GM12878 (cell line): Measurements from ENCODE around the gene MYL12A. TPM values are rescaled to one million over a fixed set of nuclear protein-coding genes. Genes with fewer than 3 reads are reported as not detected.

Source experiments
- ATAC-seq: fragments of 200-7000 bp; cut with Tn5 transposase; 3 replicates; pipeline ENCODE4 v1.9.1; 2020; ENCODE audit warnings: mild to moderate bottlenecking, moderate library complexity
- BruUV-seq: library from RNA; stranded (reverse); fragments of 400-500 nt; replicated peaks from 2 replicates; lab custom pipeline; 2021; lab: Mats Ljungman, UMichigan
- CTCF ChIA-PET: fragments of 300-600 bp; sonication (Branson Sonifier 250); formaldehyde crosslinking; extraction: SDS; loops from one replicate; lab custom pipeline; 2021; ENCODE audit warnings: inconsistent platforms; lab: Yijun Ruan, JAX
- POLR2A ChIA-PET: fragments of 350-600 bp; formaldehyde crosslinking; extraction: SDS; loops from one replicate; lab custom pipeline; 2021; ENCODE audit warnings: inconsistent platforms; lab: Charles Lee
- RAD21 ChIA-PET: fragments of 300-600 bp; sonication (Branson Sonifier 250); formaldehyde crosslinking; loops from one replicate; lab custom pipeline; 2023; ENCODE audit warnings: antibody characterized with exemption; ENCODE audit not compliant: unreplicated experiment; lab: Charles Lee
- SMC1A ChIA-PET: fragments of 300-600 bp; sonication (Branson Sonifier 250); formaldehyde crosslinking; loops from one replicate; lab custom pipeline; 2023; ENCODE audit not compliant: unreplicated experiment, uncharacterized antibody; lab: Charles Lee
- DNase-seq: peaks from one replicate; pipeline ENCODE4 v3.0.0-alpha.2; 2011; ENCODE audit warnings: low read depth, low spot score
- FAIRE-seq: peaks from 3 replicates; lab custom pipeline; 2011; peaks lifted over from hg19 to GRCh38; lab: Jason Lieb, UNC
- H2AFZ ChIP-seq: 2 replicates; pipeline ENCODE4 v1.6.0; 2011; ENCODE audit warnings: low read depth, low read length, control low read depth; ENCODE audit not compliant: control insufficient read depth
- H3K27ac ChIP-seq: 2 replicates; pipeline ENCODE4 v1.5.1; 2011; ENCODE audit warnings: control low read depth; ENCODE audit not compliant: control insufficient read depth, insufficient read depth
- H3K27me3 ChIP-seq, 2 experiments: replicated peaks in 1 of 2; 2 replicates each; pipeline versions ENCODE4 v1.6.0 to v1.6.1; 2011; ENCODE audit warnings: low read length in 1 of 2; ENCODE audit not compliant: control insufficient read depth in 2 of 2, insufficient read depth in 2 of 2
- H3K36me3 ChIP-seq, 2 experiments: 2 replicates each; pipeline ENCODE4 v1.5.1; 2011; ENCODE audit warnings: low read length in 1 of 2; ENCODE audit not compliant: control insufficient read depth in 2 of 2, insufficient read depth in 2 of 2
- H3K4me1 ChIP-seq: 2 replicates; pipeline ENCODE4 v1.6.1; 2011; ENCODE audit warnings: mild to moderate bottlenecking, low read length, moderate library complexity, mixed read lengths; ENCODE audit not compliant: control insufficient read depth, insufficient read depth
- H3K4me2 ChIP-seq: 2 replicates; pipeline ENCODE4 v1.6.0; 2011; ENCODE audit warnings: control low read depth; ENCODE audit not compliant: control insufficient read depth, insufficient read depth
- H3K4me3 ChIP-seq: fragments of 200-600 bp; sonication (generic); 2 replicates; pipeline ENCODE4 v1.5.1; 2016
- H3K79me2 ChIP-seq: 2 replicates; pipeline ENCODE4 v1.6.0; 2011; ENCODE audit warnings: low read length; ENCODE audit not compliant: control insufficient read depth, insufficient read depth
- H3K9ac ChIP-seq: 2 replicates; pipeline ENCODE4 v1.8.0; 2011; ENCODE audit warnings: low read length, control low read depth, mixed read lengths; ENCODE audit not compliant: control insufficient read depth, insufficient read depth
- H3K9me3 ChIP-seq: replicated peaks from 3 replicates; pipeline ENCODE4 v1.5.1; 2011; ENCODE audit warnings: mild to moderate bottlenecking, low read length; ENCODE audit not compliant: control insufficient read depth, insufficient read depth
- H4K20me1 ChIP-seq: 2 replicates; pipeline ENCODE4 v1.6.0; 2011; ENCODE audit not compliant: control insufficient read depth, insufficient read depth
- BMI1 ChIP-seq: fragments of 450-650 bp; IDR thresholded peaks from 2 replicates; pipeline ENCODE4 v1.6.1; 2016; ENCODE audit warnings: mild to moderate bottlenecking, moderate library complexity, borderline replicate concordance
- CHD2 ChIP-seq: IDR thresholded peaks from 2 replicates; pipeline ENCODE4 v1.6.1; 2011; ENCODE audit warnings: low read depth, low read length, improper control_type of control experiment, borderline replicate concordance
- CTCF ChIP-seq, 3 experiments: IDR thresholded peaks in 2 of 3; conservative IDR thresholded peaks in 1 of 3; 2 replicates each; pipeline ENCODE4 v1.5.1; 2011; ENCODE audit warnings: low read depth in 3 of 3, low read length in 3 of 3, mild to moderate bottlenecking in 3 of 3, control low read depth in 2 of 3, moderate library complexity in 2 of 3, inconsistent platforms in 1 of 3, mixed read lengths in 1 of 3; ENCODE audit not compliant: control insufficient read depth in 2 of 3, insufficient read depth in 1 of 3; ENCODE audit errors: extremely low read depth in 1 of 3
- DPF2 ChIP-seq: fragments of 450-650 bp; IDR thresholded peaks from 2 replicates; pipeline ENCODE4 v1.6.1; 2017; ENCODE audit warnings: mild to moderate bottlenecking
- FOS ChIP-seq: IDR thresholded peaks from 3 replicates; pipeline ENCODE4 v1.6.1; 2011; ENCODE audit warnings: borderline replicate concordance; ENCODE audit not compliant: insufficient read length; ENCODE audit errors: extremely low read depth
- HCFC1 ChIP-seq: fragments of 150-350 bp; IDR thresholded peaks from 2 replicates; pipeline ENCODE4 v1.6.1; 2014; ENCODE audit warnings: low read length
- JUND ChIP-seq: IDR thresholded peaks from 2 replicates; pipeline ENCODE4 v1.6.1; 2012; ENCODE audit warnings: low read depth, mild to moderate bottlenecking, low read length, improper control_type of control experiment, moderate library complexity
- PAX5 ChIP-seq: IDR thresholded peaks from 2 replicates; pipeline ENCODE4 v1.6.1; 2011; ENCODE audit warnings: low read depth, low read length, borderline replicate concordance
- PML ChIP-seq: IDR thresholded peaks from 2 replicates; pipeline ENCODE4 v1.6.1; 2012; ENCODE audit warnings: low read length, inconsistent platforms
- POLR2AphosphoS2 ChIP-seq: IDR thresholded peaks from 2 replicates; pipeline ENCODE4 v1.6.1; 2011; ENCODE audit warnings: low read depth, mild to moderate bottlenecking, low read length, improper control_type of control experiment, moderate library complexity
- SIX5 ChIP-seq: IDR thresholded peaks from 2 replicates; pipeline ENCODE4 v1.6.1; 2011; ENCODE audit warnings: mild to moderate bottlenecking, low read depth, low read length, moderate library complexity; ENCODE audit not compliant: severe bottlenecking
- ZBTB11 ChIP-seq: fragments of 450-650 bp; formaldehyde crosslinking; IDR thresholded peaks from 2 replicates; pipeline ENCODE4 v1.5.0; 2022; ENCODE audit warnings: mild to moderate bottlenecking, missing genetic modification characterization
- WGBS: methylation state at CpG from one replicate; pipeline ENCODE4 v1.1.6; 2016; ENCODE audit warnings: low lambda C conversion rate; ENCODE audit not compliant: insufficient replicate concordance, insufficient coverage; ENCODE audit errors: missing lambda C conversion rate; 5-methylcytosine and 5-hydroxymethylcytosine counted together
- in situ Hi-C: fragments of 300-500 bp; cut with MboI; formaldehyde crosslinking; loops from 9 replicates; pipeline ENCODE4 v1.14.3; 2018; ENCODE audit warnings: mixed read lengths
- intact Hi-C: fragments of 100-400 bp; cut with micrococcal nuclease; formaldehyde crosslinking; loops from one replicate; pipeline ENCODE4 v1.14.2; 2022; ENCODE audit not compliant: unreplicated experiment
- polyA plus RNA-seq, 11 experiments: library from polyadenylated mRNA; depleted of rRNA in 4 of 11; unstranded in 6 of 11; stranded (reverse) in 5 of 11; fragments of >200 nt; fragmentation: Nextera tagmentation in 4 of 11; fragmentation: Illumina TruSeq in 1 of 11; extraction: Ambion mirVana in 4 of 11; extraction: Trizol in 1 of 11; gene quantifications; 1 replicate in 1 of 11; 2 replicates in 10 of 11; pipeline versions ENCODE4 v1.2.1 to v1.2.3, GENCODE V29; 2011 to 2016; ENCODE audit warnings: inconsistent platforms in 2 of 11, missing spikeins in 2 of 11, low read depth in 1 of 11
- total RNA-seq, 4 experiments: library from RNA; depleted of rRNA in 3 of 4; stranded (reverse); fragments of >200 nt in 3 of 4; fragmentation: Illumina TruSeq in 1 of 4; extraction: Trizol in 1 of 4; gene quantifications; 2 replicates each; pipeline versions ENCODE4 v1.2.1 to v1.2.3, GENCODE V29; 2013 to 2021
- TF ChIP-seq, protein P1 (sequence below): fragments of 450-650 bp; IDR thresholded peaks from 2 replicates; pipeline ENCODE4 v1.6.1; 2017; ENCODE audit warnings: antibody characterized with exemption, mild to moderate bottlenecking, moderate library complexity
- TF ChIP-seq, protein P2 (sequence below): IDR thresholded peaks from 2 replicates; pipeline ENCODE4 v1.6.1; 2012; ENCODE audit warnings: low read depth, low read length, improper control_type of control experiment

Gene MYL12A
- total and polyA plus RNA-seq, 10 of the 15 experiments (the other 5 are each of a cell fraction or from before 2014, with no cell fraction given) = 488 to 1,663 (median 924) TPM

DNA sequence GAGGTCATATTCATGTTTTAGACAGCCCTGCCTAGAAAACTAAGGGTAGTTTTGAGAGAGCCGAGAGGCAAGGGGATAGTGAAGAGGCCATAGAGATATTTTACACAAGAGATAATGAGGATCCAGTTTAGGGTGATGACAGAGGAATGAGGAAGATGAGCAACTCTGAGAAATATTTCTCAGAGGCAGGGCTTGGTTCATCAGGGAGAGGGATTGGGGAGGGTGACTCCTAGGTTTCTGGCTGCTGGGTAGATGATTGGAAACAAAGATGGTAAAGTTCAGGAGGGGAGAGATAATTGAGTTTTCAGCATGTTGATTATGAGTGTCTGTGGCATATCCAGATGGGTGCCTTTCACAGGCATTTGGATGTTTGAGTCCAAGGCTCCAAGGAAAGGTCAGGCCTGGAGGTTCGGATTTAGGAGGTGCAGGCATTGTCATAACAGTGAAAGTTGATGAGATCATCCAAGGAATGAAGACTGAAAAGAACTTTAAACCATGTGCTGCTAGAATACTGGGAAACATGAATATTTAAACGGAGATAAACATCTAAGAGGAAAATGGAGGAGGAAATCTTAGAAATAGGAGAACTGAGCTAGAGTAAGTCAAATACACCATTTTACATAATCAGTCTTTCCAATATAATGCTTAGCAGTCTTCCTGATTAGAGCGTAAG is 21.8 kb downstream of the MYL12A start:
- peaks cover 2 to 5% of the 10 kb centered on the region in 2 experiments; a peak in 3 of 4 replicates for H3K36me3 ChIP-seq
- ChIA-PET RAD21 (no interaction called here), POLR2A (no interaction called here), SMC1A (interaction anchor here (1.4 kb wide), 2 partner anchors 13 to 21 kb away, joined by 3 read pairs; no protein-coding TSS in a partner anchor), CTCF (interaction anchor here (1.0 to 1.2 kb wide), 2 partner anchors 28 to 397 kb away, joined by 3 to 4 read pairs; no protein-coding TSS in a partner anchor)
- DNase-seq (no peak), FAIRE-seq (no peak), ATAC-seq (no peak)
- H3K9ac ChIP-seq = no peak overlapping the region
- intact Hi-C loops (no loop called here), in situ Hi-C loops (loop anchor here (25.0 kb wide), 1 partner anchor 993 kb away; no protein-coding TSS in a partner anchor)
- H3K4me2 ChIP-seq = peak overlapping the region; percentile 68
- H3K4me1 ChIP-seq = peaks cover 11% of the 10 kb centered on the region
- BruUV-seq = no TSS peak
- H3K4me3 ChIP-seq = no peak overlapping the region
- no peaks in the 10 kb centered on the region for H3K27me3 ChIP-seq
- H3K79me2 ChIP-seq = peaks cover 85% of the 10 kb centered on the region
- H2AFZ ChIP-seq = no peak overlapping the region
- H4K20me1 ChIP-seq = no peaks in the 10 kb centered on the region
- no peaks in the 10 kb centered on the region for H3K9me3 ChIP-seq
- H3K27ac ChIP-seq = no peak overlapping the region
- 98% methylated on average over 4 of the region's 4 CpGs for WGBS
- TF ChIP-seq POLR2AphosphoS2 (no peak), FOS (no peak), CHD2 (no peak), PML (no peak), ZBTB11 (no peak), PAX5 (no peak), SIX5 (no peak), JUND (no peak), BMI1 (no peak), CTCF (IDR thresholded peaks at IDR 0.05 in 2 of 3, conservative IDR thresholded peaks at IDR 0.05 in 1 of 3; ENCODE audit: control insufficient read depth in 2 of 3, extremely low read depth in 1 of 3, insufficient read depth in 1 of 3, low read depth in 3 of 3, low read length in 3 of 3) (no peak), HCFC1 (no peak), DPF2 (no peak)
- TF ChIP-seq, protein P1, sequence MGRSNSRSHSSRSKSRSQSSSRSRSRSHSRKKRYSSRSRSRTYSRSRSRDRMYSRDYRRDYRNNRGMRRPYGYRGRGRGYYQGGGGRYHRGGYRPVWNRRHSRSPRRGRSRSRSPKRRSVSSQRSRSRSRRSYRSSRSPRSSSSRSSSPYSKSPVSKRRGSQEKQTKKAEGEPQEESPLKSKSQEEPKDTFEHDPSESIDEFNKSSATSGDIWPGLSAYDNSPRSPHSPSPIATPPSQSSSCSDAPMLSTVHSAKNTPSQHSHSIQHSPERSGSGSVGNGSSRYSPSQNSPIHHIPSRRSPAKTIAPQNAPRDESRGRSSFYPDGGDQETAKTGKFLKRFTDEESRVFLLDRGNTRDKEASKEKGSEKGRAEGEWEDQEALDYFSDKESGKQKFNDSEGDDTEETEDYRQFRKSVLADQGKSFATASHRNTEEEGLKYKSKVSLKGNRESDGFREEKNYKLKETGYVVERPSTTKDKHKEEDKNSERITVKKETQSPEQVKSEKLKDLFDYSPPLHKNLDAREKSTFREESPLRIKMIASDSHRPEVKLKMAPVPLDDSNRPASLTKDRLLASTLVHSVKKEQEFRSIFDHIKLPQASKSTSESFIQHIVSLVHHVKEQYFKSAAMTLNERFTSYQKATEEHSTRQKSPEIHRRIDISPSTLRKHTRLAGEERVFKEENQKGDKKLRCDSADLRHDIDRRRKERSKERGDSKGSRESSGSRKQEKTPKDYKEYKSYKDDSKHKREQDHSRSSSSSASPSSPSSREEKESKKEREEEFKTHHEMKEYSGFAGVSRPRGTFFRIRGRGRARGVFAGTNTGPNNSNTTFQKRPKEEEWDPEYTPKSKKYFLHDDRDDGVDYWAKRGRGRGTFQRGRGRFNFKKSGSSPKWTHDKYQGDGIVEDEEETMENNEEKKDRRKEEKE = no peak
- TF ChIP-seq, protein P2, sequence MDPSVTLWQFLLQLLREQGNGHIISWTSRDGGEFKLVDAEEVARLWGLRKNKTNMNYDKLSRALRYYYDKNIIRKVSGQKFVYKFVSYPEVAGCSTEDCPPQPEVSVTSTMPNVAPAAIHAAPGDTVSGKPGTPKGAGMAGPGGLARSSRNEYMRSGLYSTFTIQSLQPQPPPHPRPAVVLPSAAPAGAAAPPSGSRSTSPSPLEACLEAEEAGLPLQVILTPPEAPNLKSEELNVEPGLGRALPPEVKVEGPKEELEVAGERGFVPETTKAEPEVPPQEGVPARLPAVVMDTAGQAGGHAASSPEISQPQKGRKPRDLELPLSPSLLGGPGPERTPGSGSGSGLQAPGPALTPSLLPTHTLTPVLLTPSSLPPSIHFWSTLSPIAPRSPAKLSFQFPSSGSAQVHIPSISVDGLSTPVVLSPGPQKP = no peak
